ENCODE results near the gene SLC52A3.

The SLC52A3 gene

GRCh38 chr20:719816-720215, 48.5 kb downstream of the SLC52A3 start:
- Histone ChIP-seq H3K36me3 (ENCODE audit: control insufficient read depth, insufficient read depth, low read length) (no peaks in the 10 kb centered on the region), H4K8ac (ENCODE audit: low read depth, low read length) (no peak overlapping the region), H3K79me1 (ENCODE audit: low read length) (no peaks in the 10 kb centered on the region), H3K27me3 (ENCODE audit: insufficient read depth, low read length, poor library complexity) (no peaks in the 10 kb centered on the region), H3K9ac (ENCODE audit: low read length) (no peak overlapping the region), H4K5ac (ENCODE audit: low read length) (no peak overlapping the region), H3K4ac (ENCODE audit: low read depth, low read length) (no peak overlapping the region), H3K27ac (ENCODE audit: low read depth, low read length) (no peak overlapping the region), H3K18ac (ENCODE audit: low read length) (no peak overlapping the region), H2BK5ac (ENCODE audit: low read length) (no peak overlapping the region), H2AK5ac (ENCODE audit: low read length) (no peak overlapping the region), H3K4me3 (ENCODE audit: low read length) (no peak overlapping the region), H3K79me2 (ENCODE audit: control insufficient read depth, insufficient read depth, low read length) (no peaks in the 10 kb centered on the region), H3K56ac (ENCODE audit: low read length) (no peak overlapping the region), H3K4me1 (ENCODE audit: control insufficient read depth, low read depth, low read length) (no peaks in the 10 kb centered on the region), H3K4me2 (ENCODE audit: low read length) (no peak overlapping the region), H2BK15ac (replicated peaks; ENCODE audit: low read depth) (no peak overlapping the region), H2BK120ac (ENCODE audit: low read depth, low read length) (no peak overlapping the region), H3K23ac (ENCODE audit: low read length) (no peak overlapping the region)
- DNase-seq: no peak
- no CpG with 5 or more reads among the region's 11 CpGs for WGBS (ENCODE audit: extremely low coverage, insufficient coverage, low lambda C conversion rate)

GRCh38 chr20:719068-719467, 49.2 kb downstream of the SLC52A3 start:
- H3K27ac ChIP-seq (ENCODE audit: low read depth, low read length): no peak overlapping the region
- H3K27me3 ChIP-seq (ENCODE audit: insufficient read depth, low read length, poor library complexity): no peaks in the 10 kb centered on the region
- H3K4me2 ChIP-seq (ENCODE audit: low read length): no peak overlapping the region
- no peak overlapping the region for H3K23ac ChIP-seq (ENCODE audit: low read length)
- no peaks in the 10 kb centered on the region for H3K79me2 ChIP-seq (ENCODE audit: control insufficient read depth, insufficient read depth, low read length)
- H3K56ac ChIP-seq (ENCODE audit: low read length): no peak overlapping the region
- no peaks in the 10 kb centered on the region for H3K4me1 ChIP-seq (ENCODE audit: control insufficient read depth, low read depth, low read length)
- H2BK120ac ChIP-seq (ENCODE audit: low read depth, low read length): no peak overlapping the region
- H3K4ac ChIP-seq (ENCODE audit: low read depth, low read length): no peak overlapping the region
- H2BK15ac ChIP-seq (replicated peaks; ENCODE audit: low read depth): no peak overlapping the region
- H4K5ac ChIP-seq (ENCODE audit: low read length): no peak overlapping the region
- no peak overlapping the region for H3K18ac ChIP-seq (ENCODE audit: low read length)
- no CpG with 5 or more reads among the region's 5 CpGs for WGBS (ENCODE audit: extremely low coverage, insufficient coverage, low lambda C conversion rate)
- H3K4me3 ChIP-seq (ENCODE audit: low read length): no peak overlapping the region
- no peaks in the 10 kb centered on the region for H3K79me1 ChIP-seq (ENCODE audit: low read length)
- no peak overlapping the region for H2BK5ac ChIP-seq (ENCODE audit: low read length)
- no peaks in the 10 kb centered on the region for H3K36me3 ChIP-seq (ENCODE audit: control insufficient read depth, insufficient read depth, low read length)
- H3K9ac ChIP-seq (ENCODE audit: low read length): no peak overlapping the region
- DNase-seq: no peak
- H2AK5ac ChIP-seq (ENCODE audit: low read length): no peak overlapping the region
- no peak overlapping the region for H4K8ac ChIP-seq (ENCODE audit: low read depth, low read length)

- Histone ChIP-seq H3K18ac (ENCODE audit: low read length) (no peak overlapping the region), H3K23ac (ENCODE audit: low read length) (no peak overlapping the region), H3K9ac (ENCODE audit: low read length) (no peak overlapping the region), H2BK120ac (ENCODE audit: low read depth, low read length) (no peak overlapping the region), H3K79me2 (ENCODE audit: control insufficient read depth, insufficient read depth, low read length) (no peaks in the 10 kb centered on the region), H3K4me3 (ENCODE audit: low read length) (no peak overlapping the region), H4K5ac (ENCODE audit: low read length) (no peak overlapping the region), H3K4me1 (ENCODE audit: control insufficient read depth, low read depth, low read length) (no peaks in the 10 kb centered on the region), H2BK5ac (ENCODE audit: low read length) (no peak overlapping the region), H3K4me2 (ENCODE audit: low read length) (no peak overlapping the region), H3K27ac (ENCODE audit: low read depth, low read length) (no peak overlapping the region), H4K8ac (ENCODE audit: low read depth, low read length) (no peak overlapping the region), H2BK15ac (replicated peaks; ENCODE audit: low read depth) (no peak overlapping the region), H3K27me3 (ENCODE audit: insufficient read depth, low read length, poor library complexity) (no peaks in the 10 kb centered on the region), H3K4ac (ENCODE audit: low read depth, low read length) (no peak overlapping the region), H2AK5ac (ENCODE audit: low read length) (no peak overlapping the region), H3K36me3 (ENCODE audit: control insufficient read depth, insufficient read depth, low read length) (no peaks in the 10 kb centered on the region), H3K56ac (ENCODE audit: low read length) (no peak overlapping the region), H3K79me1 (ENCODE audit: low read length) (no peaks in the 10 kb centered on the region)
- no CpG with 5 or more reads among the region's 5 CpGs for WGBS (ENCODE audit: extremely low coverage, insufficient coverage, low lambda C conversion rate)
- no peak for DNase-seq
Measured at GRCh38 chr20:717832-718231, 50.5 kb downstream of the SLC52A3 start.

GRCh38 chr20:717271-717670, 51.0 kb downstream of the SLC52A3 start:
- Histone ChIP-seq H3K23ac (ENCODE audit: low read length) (no peak overlapping the region), H3K9ac (ENCODE audit: low read length) (no peak overlapping the region), H3K4ac (ENCODE audit: low read depth, low read length) (no peak overlapping the region), H3K4me1 (ENCODE audit: control insufficient read depth, low read depth, low read length) (no peaks in the 10 kb centered on the region), H3K4me2 (ENCODE audit: low read length) (no peak overlapping the region), H3K4me3 (ENCODE audit: low read length) (no peak overlapping the region), H3K27me3 (ENCODE audit: insufficient read depth, low read length, poor library complexity) (no peaks in the 10 kb centered on the region), H3K27ac (ENCODE audit: low read depth, low read length) (no peak overlapping the region), H3K79me2 (ENCODE audit: control insufficient read depth, insufficient read depth, low read length) (no peaks in the 10 kb centered on the region), H2AK5ac (ENCODE audit: low read length) (no peak overlapping the region), H2BK5ac (ENCODE audit: low read length) (no peak overlapping the region), H2BK15ac (replicated peaks; ENCODE audit: low read depth) (no peak overlapping the region), H2BK120ac (ENCODE audit: low read depth, low read length) (no peak overlapping the region), H3K18ac (ENCODE audit: low read length) (no peak overlapping the region), H4K5ac (ENCODE audit: low read length) (no peak overlapping the region), H3K79me1 (ENCODE audit: low read length) (no peaks in the 10 kb centered on the region), H3K36me3 (ENCODE audit: control insufficient read depth, insufficient read depth, low read length) (no peaks in the 10 kb centered on the region), H4K8ac (ENCODE audit: low read depth, low read length) (no peak overlapping the region), H3K56ac (ENCODE audit: low read length) (no peak overlapping the region)
- no CpG with 5 or more reads among the region's 7 CpGs for WGBS (ENCODE audit: extremely low coverage, insufficient coverage, low lambda C conversion rate)
- DNase-seq: no peak

- Histone ChIP-seq H3K79me1 (ENCODE audit: low read length) (no peaks in the 10 kb centered on the region), H3K9ac (ENCODE audit: low read length) (no peak overlapping the region), H4K5ac (ENCODE audit: low read length) (no peak overlapping the region), H3K23ac (ENCODE audit: low read length) (no peak overlapping the region), H3K79me2 (ENCODE audit: control insufficient read depth, insufficient read depth, low read length) (no peaks in the 10 kb centered on the region), H3K27me3 (ENCODE audit: insufficient read depth, low read length, poor library complexity) (no peaks in the 10 kb centered on the region), H3K18ac (ENCODE audit: low read length) (no peak overlapping the region), H3K36me3 (ENCODE audit: control insufficient read depth, insufficient read depth, low read length) (no peaks in the 10 kb centered on the region), H2BK15ac (replicated peaks; ENCODE audit: low read depth) (no peak overlapping the region), H3K4me1 (ENCODE audit: control insufficient read depth, low read depth, low read length) (no peaks in the 10 kb centered on the region), H3K56ac (ENCODE audit: low read length) (no peak overlapping the region), H3K4me2 (ENCODE audit: low read length) (no peak overlapping the region), H2BK5ac (ENCODE audit: low read length) (no peak overlapping the region), H3K4me3 (ENCODE audit: low read length) (no peak overlapping the region), H4K8ac (ENCODE audit: low read depth, low read length) (no peak overlapping the region), H2BK120ac (ENCODE audit: low read depth, low read length) (no peak overlapping the region), H3K4ac (ENCODE audit: low read depth, low read length) (no peak overlapping the region), H3K27ac (ENCODE audit: low read depth, low read length) (no peak overlapping the region), H2AK5ac (ENCODE audit: low read length) (no peak overlapping the region)
- no peak for DNase-seq
- WGBS (ENCODE audit: extremely low coverage, insufficient coverage, low lambda C conversion rate): no CpG with 5 or more reads among the region's 2 CpGs
Measured at GRCh38 chr20:714453-714852, 53.8 kb downstream of the SLC52A3 start.

- no peak overlapping the region for H3K56ac ChIP-seq (ENCODE audit: low read length)
- H3K36me3 ChIP-seq (ENCODE audit: control insufficient read depth, insufficient read depth, low read length): no peaks in the 10 kb centered on the region
- no peak overlapping the region for H3K27ac ChIP-seq (ENCODE audit: low read depth, low read length)
- no peak overlapping the region for H3K4me3 ChIP-seq (ENCODE audit: low read length)
- H3K4me1 ChIP-seq (ENCODE audit: control insufficient read depth, low read depth, low read length): no peaks in the 10 kb centered on the region
- no peak overlapping the region for H3K9ac ChIP-seq (ENCODE audit: low read length)
- no peaks in the 10 kb centered on the region for H3K27me3 ChIP-seq (ENCODE audit: insufficient read depth, low read length, poor library complexity)
- H4K8ac ChIP-seq (ENCODE audit: low read depth, low read length): no peak overlapping the region
- no peak overlapping the region for H2BK15ac ChIP-seq (replicated peaks; ENCODE audit: low read depth)
- H3K4me2 ChIP-seq (ENCODE audit: low read length): no peak overlapping the region
- no CpG with 5 or more reads among the region's 2 CpGs for WGBS (ENCODE audit: extremely low coverage, insufficient coverage, low lambda C conversion rate)
- H2AK5ac ChIP-seq (ENCODE audit: low read length): no peak overlapping the region
- no peak overlapping the region for H2BK5ac ChIP-seq (ENCODE audit: low read length)
- H4K5ac ChIP-seq (ENCODE audit: low read length): no peak overlapping the region
- H2BK120ac ChIP-seq (ENCODE audit: low read depth, low read length): no peak overlapping the region
- no peak for DNase-seq
- H3K79me2 ChIP-seq (ENCODE audit: control insufficient read depth, insufficient read depth, low read length): no peaks in the 10 kb centered on the region
- no peak overlapping the region for H3K18ac ChIP-seq (ENCODE audit: low read length)
- no peaks in the 10 kb centered on the region for H3K79me1 ChIP-seq (ENCODE audit: low read length)
- no peak overlapping the region for H3K23ac ChIP-seq (ENCODE audit: low read length)
- no peak overlapping the region for H3K4ac ChIP-seq (ENCODE audit: low read depth, low read length)
Measured at GRCh38 chr20:711576-711975, 56.7 kb downstream of the SLC52A3 start.
